ENCODE results near the gene BRI3. TPM values are rescaled to one million over a fixed set of nuclear protein-coding genes. Genes with fewer than 3 reads are reported as not detected.

Gene BRI3
- total RNA-seq, 1 experiment from 2014 or later, result 102 TPM

DNA sequence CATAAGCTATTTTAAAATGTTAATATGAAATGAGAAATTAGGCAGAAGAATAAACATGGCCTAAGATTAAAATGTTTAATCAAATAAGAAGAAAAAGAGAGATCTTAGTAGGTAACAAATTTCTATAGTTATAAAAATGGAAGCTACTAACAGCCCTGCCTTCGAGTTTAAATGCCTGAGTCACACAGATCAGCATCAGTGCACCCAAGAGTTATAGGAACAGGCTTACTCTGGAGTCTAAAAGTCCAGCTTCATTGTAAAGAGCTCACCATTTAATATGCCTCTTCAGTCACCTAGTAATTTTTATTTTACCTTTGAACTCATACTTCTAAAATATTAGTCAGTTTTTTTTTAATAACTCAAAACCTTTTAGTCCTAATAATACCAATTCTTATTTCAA is 52.6 kb downstream of the BRI3 start:
- no TSS peak for BruUV-seq (replicated peaks)
- POLR2A ChIA-PET, result no interaction called here
- RAD21 ChIA-PET (ENCODE audit: low non-redundant PET in 1 of 2, low total read pairs in 2 of 2, uncharacterized antibody in 2 of 2, unreplicated experiment in 2 of 2), result no interaction called here
- CTCF ChIA-PET, result no interaction called here
- Histone ChIP-seq H3K79me2 (ENCODE audit: insufficient read depth, low read length) (peaks cover 32% of the 10 kb centered on the region), H3K4me2 (ENCODE audit: low read length) (no peak overlapping the region), H3K27me3 (ENCODE audit: insufficient read depth, low read length) (no peaks in the 10 kb centered on the region), H3K4me3 (replicated peaks in 1 of 2; ENCODE audit: low read depth in 1 of 2, low read length in 2 of 2) (no peak overlapping the region), H3K9me3 (ENCODE audit: control insufficient read depth in 1 of 2, insufficient read depth in 1 of 2, low read depth in 1 of 2, low read length in 2 of 2) (0 out of 4 replicates have a peak, but pooled peaks cover 0 to 6% of the 10 kb centered on the region in 2 experiments), H3K9ac (ENCODE audit: low read length) (no peak overlapping the region), H3K27ac (ENCODE audit: low read depth, low read length) (no peak overlapping the region), H3K9me2 (ENCODE audit: insufficient read depth) (no peaks in the 10 kb centered on the region), H3K4me1 (ENCODE audit: control insufficient read depth in 1 of 2, insufficient read depth in 2 of 2, low read length in 2 of 2) (peaks cover 7 to 31% of the 10 kb centered on the region in 2 experiments; a peak in 3 of 4 replicates), H4K20me1 (ENCODE audit: insufficient read depth) (0 out of 2 replicates have a peak, but pooled peaks cover 3% of the 10 kb centered on the region), H3K36me3 (ENCODE audit: control insufficient read depth in 1 of 2, insufficient read depth in 2 of 2, low read length in 2 of 2) (peaks cover 0 to 10% of the 10 kb centered on the region in 2 experiments; a peak in 1 of 4 replicates), H2AFZ (ENCODE audit: low read depth, low read length, poor library complexity, severe bottlenecking) (no peak overlapping the region)
- intact Hi-C loops (cut with micrococcal nuclease), result no loop called here
- DNase-seq (ENCODE audit: low read depth, low spot score) (no peak), ATAC-seq (no peak)
- no peak for TF ChIP-seq EZH2 (IDR thresholded peaks at IDR 0.05)
- no peak for TF ChIP-seq SRF (IDR thresholded peaks at IDR 0.05; ENCODE audit: low read depth)
- no peak for TF ChIP-seq CBX3 (IDR thresholded peaks at IDR 0.05; ENCODE audit: low read depth)
- TF ChIP-seq, protein P1, sequence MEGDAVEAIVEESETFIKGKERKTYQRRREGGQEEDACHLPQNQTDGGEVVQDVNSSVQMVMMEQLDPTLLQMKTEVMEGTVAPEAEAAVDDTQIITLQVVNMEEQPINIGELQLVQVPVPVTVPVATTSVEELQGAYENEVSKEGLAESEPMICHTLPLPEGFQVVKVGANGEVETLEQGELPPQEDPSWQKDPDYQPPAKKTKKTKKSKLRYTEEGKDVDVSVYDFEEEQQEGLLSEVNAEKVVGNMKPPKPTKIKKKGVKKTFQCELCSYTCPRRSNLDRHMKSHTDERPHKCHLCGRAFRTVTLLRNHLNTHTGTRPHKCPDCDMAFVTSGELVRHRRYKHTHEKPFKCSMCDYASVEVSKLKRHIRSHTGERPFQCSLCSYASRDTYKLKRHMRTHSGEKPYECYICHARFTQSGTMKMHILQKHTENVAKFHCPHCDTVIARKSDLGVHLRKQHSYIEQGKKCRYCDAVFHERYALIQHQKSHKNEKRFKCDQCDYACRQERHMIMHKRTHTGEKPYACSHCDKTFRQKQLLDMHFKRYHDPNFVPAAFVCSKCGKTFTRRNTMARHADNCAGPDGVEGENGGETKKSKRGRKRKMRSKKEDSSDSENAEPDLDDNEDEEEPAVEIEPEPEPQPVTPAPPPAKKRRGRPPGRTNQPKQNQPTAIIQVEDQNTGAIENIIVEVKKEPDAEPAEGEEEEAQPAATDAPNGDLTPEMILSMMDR (IDR thresholded peaks at IDR 0.05 in 2 of 3, conservative IDR thresholded peaks at IDR 0.05 in 1 of 3; ENCODE audit: borderline replicate concordance in 1 of 3, insufficient read depth in 1 of 3, low read depth in 2 of 3, low read length in 2 of 3), result no peak
- TF ChIP-seq FOSL1 (IDR thresholded peaks at IDR 0.05; ENCODE audit: low read depth), result no peak
- TF ChIP-seq POLR2A (IDR thresholded peaks at IDR 0.05; ENCODE audit: borderline replicate concordance, extremely low read depth, insufficient read depth, insufficient read length), result no peak
- TF ChIP-seq ATF3 (IDR thresholded peaks at IDR 0.05), result no peak
- TF ChIP-seq ELF1 (IDR thresholded peaks at IDR 0.05; ENCODE audit: borderline replicate concordance, low read depth), result no peak
- no peak for TF ChIP-seq ZBTB33 (IDR thresholded peaks at IDR 0.05; ENCODE audit: extremely low read depth, insufficient replicate concordance, low read length)
- TF ChIP-seq, protein P2, sequence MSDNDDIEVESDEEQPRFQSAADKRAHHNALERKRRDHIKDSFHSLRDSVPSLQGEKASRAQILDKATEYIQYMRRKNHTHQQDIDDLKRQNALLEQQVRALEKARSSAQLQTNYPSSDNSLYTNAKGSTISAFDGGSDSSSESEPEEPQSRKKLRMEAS (IDR thresholded peaks at IDR 0.05), result no peak

All from HCT116 (cell line).